Trophoblast cell (in vitro differentiated cells and primary cell): Measurements from ENCODE around the gene RPL31.

ENCODE experiments used
- DNase-seq, 2 donors: peaks; one replicate each; pipeline ENCODE4 v3.0.0-alpha.2; 2016
- H2AFZ ChIP-seq: 2 replicates; pipeline ENCODE4 v1.6.1; 2013; ENCODE audit warnings: low read length, moderate library complexity, mild to moderate bottlenecking; ENCODE audit not compliant: insufficient read depth, poor library complexity
- H2AK5ac ChIP-seq: 2 replicates; pipeline ENCODE4 v1.6.1; 2013; ENCODE audit warnings: mild to moderate bottlenecking, low read length
- H2BK120ac ChIP-seq: 2 replicates; pipeline ENCODE4 v1.6.1; 2013; ENCODE audit warnings: low read length, mild to moderate bottlenecking, moderate library complexity; ENCODE audit not compliant: insufficient read depth, poor library complexity
- H2BK12ac ChIP-seq: 2 replicates; pipeline ENCODE4 v1.6.1; 2013; ENCODE audit warnings: mild to moderate bottlenecking, low read length, moderate library complexity
- H2BK5ac ChIP-seq: 2 replicates; pipeline ENCODE4 v1.6.1; 2013; ENCODE audit warnings: low read length, low read depth, moderate library complexity, mild to moderate bottlenecking; ENCODE audit not compliant: poor library complexity
- H3K14ac ChIP-seq: 2 replicates; pipeline ENCODE4 v1.6.1; 2013; ENCODE audit warnings: mild to moderate bottlenecking, low read length
- H3K18ac ChIP-seq: 2 replicates; pipeline ENCODE4 v1.6.1; 2013; ENCODE audit warnings: mild to moderate bottlenecking, low read length
- H3K23ac ChIP-seq: 2 replicates; pipeline ENCODE4 v1.6.1; 2013; ENCODE audit warnings: low read length
- H3K27ac ChIP-seq: 2 replicates; pipeline ENCODE4 v1.5.1; 2013; ENCODE audit warnings: low read depth, mild to moderate bottlenecking, inconsistent platforms, low read length, moderate library complexity
- H3K27me3 ChIP-seq: 2 replicates; pipeline ENCODE4 v1.6.1; 2013; ENCODE audit warnings: inconsistent platforms, mild to moderate bottlenecking, low read length, moderate library complexity; ENCODE audit not compliant: insufficient read depth
- H3K36me3 ChIP-seq, 2 experiments: 1 replicate in 1 of 2; 2 replicates in 1 of 2; pipeline ENCODE4 v1.6.1; 2013; ENCODE audit warnings: low read length in 2 of 2, mild to moderate bottlenecking in 2 of 2, moderate library complexity in 1 of 2; ENCODE audit not compliant: insufficient read depth in 2 of 2, control insufficient read depth in 1 of 2
- H3K4ac ChIP-seq: 2 replicates; pipeline ENCODE4 v1.6.1; 2013; ENCODE audit warnings: low read depth, mild to moderate bottlenecking, low read length, moderate library complexity
- H3K4me1 ChIP-seq, 2 experiments: 1 replicate in 1 of 2; 2 replicates in 1 of 2; pipeline ENCODE4 v1.6.1; 2013; ENCODE audit warnings: low read length in 2 of 2, mild to moderate bottlenecking in 2 of 2, moderate library complexity in 1 of 2; ENCODE audit not compliant: insufficient read depth in 2 of 2, control insufficient read depth in 1 of 2
- H3K4me2 ChIP-seq: 2 replicates; pipeline ENCODE4 v1.6.1; 2013; ENCODE audit warnings: inconsistent platforms, mild to moderate bottlenecking, low read length, moderate library complexity
- H3K4me3 ChIP-seq: 2 replicates; pipeline ENCODE4 v1.5.1; 2013; ENCODE audit warnings: mild to moderate bottlenecking, low read depth, low read length, inconsistent platforms
- H3K79me1 ChIP-seq: one replicate; pipeline ENCODE4 v1.6.1; 2013; ENCODE audit warnings: low read length
- H3K79me2 ChIP-seq: 2 replicates; pipeline ENCODE4 v1.6.1; 2013; ENCODE audit warnings: low read length, mild to moderate bottlenecking; ENCODE audit not compliant: control insufficient read depth, insufficient read depth, poor library complexity
- H3K9ac ChIP-seq: 2 replicates; pipeline ENCODE4 v1.6.1; 2013; ENCODE audit warnings: mild to moderate bottlenecking, low read length
- H3K9me3 ChIP-seq: 2 replicates; pipeline ENCODE4 v1.6.1; 2013; ENCODE audit warnings: low read depth, mild to moderate bottlenecking, control low read depth, inconsistent platforms, low read length; ENCODE audit not compliant: insufficient read depth
- H4K12ac ChIP-seq: 2 replicates; pipeline ENCODE4 v1.6.1; 2013; ENCODE audit warnings: low read depth, mild to moderate bottlenecking, low read length, moderate library complexity
- H4K8ac ChIP-seq: 2 replicates; pipeline ENCODE4 v1.6.1; 2013; ENCODE audit warnings: low read depth, mild to moderate bottlenecking, low read length, moderate library complexity
- H4K91ac ChIP-seq: one replicate; pipeline ENCODE4 v1.6.1; 2013; ENCODE audit warnings: low read depth, mild to moderate bottlenecking, low read length, moderate library complexity
- WGBS: extraction: QIAGEN DNeasy Blood & Tissue Kit; methylation state at CpG from one replicate; pipeline ENCODE4 v1.1.7; 2013; ENCODE audit warnings: missing lambda C conversion rate; ENCODE audit not compliant: insufficient read length, insufficient coverage; ENCODE audit errors: extremely low coverage; 5-methylcytosine and 5-hydroxymethylcytosine counted together

The RPL31 gene

DNA sequence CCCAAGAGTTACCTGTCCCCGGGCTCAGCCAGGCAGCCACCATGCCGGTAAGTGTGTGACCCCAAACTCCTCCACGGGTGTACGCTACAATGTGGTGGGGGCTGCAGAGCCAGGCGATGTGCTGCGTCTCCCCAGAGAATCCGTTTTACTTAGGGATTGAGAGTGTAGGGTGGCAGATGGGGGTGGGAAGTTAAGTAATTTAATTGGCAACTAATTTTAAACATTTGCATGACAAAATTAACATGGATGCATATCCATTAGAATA, 26.6 kb upstream of the RPL31 start:
- Histone ChIP-seq H3K4me3 (no peak overlapping the region), H2BK5ac (no peak overlapping the region), H2BK12ac (peak overlapping the region; percentile 63), H2AK5ac (no peak overlapping the region), H3K36me3 (no peaks in the 10 kb centered on the region), H4K91ac (peak overlapping the region; percentile 81), H3K4me1 (peaks cover 23 to 24% of the 10 kb centered on the region in 2 experiments), H3K9me3 (no peaks in the 10 kb centered on the region), H2AFZ (no peak overlapping the region), H3K4ac (no peak overlapping the region), H3K79me1 (peaks cover 18% of the 10 kb centered on the region), H3K18ac (no peak overlapping the region), H3K79me2 (no peaks in the 10 kb centered on the region), H4K12ac (no peak overlapping the region), H3K9ac (no peak overlapping the region), H3K23ac (no peak overlapping the region), H3K4me2 (no peak overlapping the region), H4K8ac (no peak overlapping the region), H3K14ac (no peak overlapping the region), H3K27ac (no peak overlapping the region), H2BK120ac (no peak overlapping the region), H3K27me3 (no peaks in the 10 kb centered on the region)
- DNase-seq: no peak
- no CpG with 5 or more reads among the region's 7 CpGs for WGBS

DNA sequence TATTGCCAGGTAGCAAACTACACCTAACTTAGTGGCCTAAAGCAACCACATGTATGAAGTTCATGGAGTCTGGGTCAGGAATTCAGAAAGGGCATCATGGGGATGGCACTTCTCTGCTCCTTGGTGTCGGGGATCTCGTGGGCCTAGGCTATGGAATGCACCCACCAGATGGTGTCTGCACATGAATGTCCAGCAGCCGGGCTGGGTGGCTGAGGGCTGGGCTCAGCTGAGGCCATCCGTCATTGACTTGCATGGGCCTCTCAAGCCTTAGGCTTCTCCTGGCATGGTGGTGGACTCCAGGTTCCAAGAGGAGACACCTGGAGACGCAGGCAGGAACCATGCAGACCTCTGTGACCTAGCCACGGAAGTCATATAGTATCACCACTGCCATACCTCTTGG, 26.0 kb upstream of the RPL31 start:
- peak overlapping the region; percentile 11 for H3K4me2 ChIP-seq
- H3K9ac ChIP-seq: no peak overlapping the region
- H2BK120ac ChIP-seq: peak overlapping the region; percentile 72
- H3K27ac ChIP-seq: peak overlapping the region; percentile 76
- no peak overlapping the region for H4K12ac ChIP-seq
- no peak overlapping the region for H2AFZ ChIP-seq
- no peaks in the 10 kb centered on the region for H3K27me3 ChIP-seq
- no peak overlapping the region for H3K4me3 ChIP-seq
- H2AK5ac ChIP-seq: no peak overlapping the region
- H3K4ac ChIP-seq: peak overlapping the region; percentile 7
- WGBS: no CpG with 5 or more reads among the region's 6 CpGs
- H3K9me3 ChIP-seq: no peaks in the 10 kb centered on the region
- H3K18ac ChIP-seq: peak overlapping the region; percentile 57
- peak overlapping the region; percentile 10 for H4K8ac ChIP-seq
- H3K79me1 ChIP-seq: peaks cover 20% of the 10 kb centered on the region
- no peaks in the 10 kb centered on the region for H3K36me3 ChIP-seq
- H3K4me1 ChIP-seq: peaks cover 27% of the 10 kb centered on the region in 2 experiments
- H3K79me2 ChIP-seq: no peaks in the 10 kb centered on the region
- peak overlapping the region; percentile 61 for H2BK12ac ChIP-seq
- peak overlapping the region; percentile 79 for H4K91ac ChIP-seq
- no peak for DNase-seq
- peak overlapping the region; percentile 14 for H2BK5ac ChIP-seq
- H3K23ac ChIP-seq: no peak overlapping the region
- no peak overlapping the region for H3K14ac ChIP-seq

- no CpG with 5 or more reads among the region's 19 CpGs for WGBS
- no peak overlapping the region for H3K23ac ChIP-seq
- DNase-seq: no peak
- H4K12ac ChIP-seq: no peak overlapping the region
- no peak overlapping the region for H2AFZ ChIP-seq
- H2AK5ac ChIP-seq: no peak overlapping the region
- no peak overlapping the region for H3K4me3 ChIP-seq
- no peak overlapping the region for H3K4ac ChIP-seq
- peak overlapping the region; percentile 10 for H4K8ac ChIP-seq
- no peaks in the 10 kb centered on the region for H3K27me3 ChIP-seq
- no peaks in the 10 kb centered on the region for H3K9me3 ChIP-seq
- peak overlapping the region; percentile 92 for H2BK12ac ChIP-seq
- peak overlapping the region; percentile 65 for H2BK120ac ChIP-seq
- no peak overlapping the region for H3K9ac ChIP-seq
- peaks cover 25% of the 10 kb centered on the region for H3K79me1 ChIP-seq
- peak overlapping the region; percentile 57 for H3K18ac ChIP-seq
- peaks cover under 1% of the 10 kb centered on the region for H3K79me2 ChIP-seq
- peak overlapping the region; percentile 42 for H2BK5ac ChIP-seq
- H3K4me2 ChIP-seq: peak overlapping the region; percentile 52
- peaks cover 33 to 34% of the 10 kb centered on the region in 2 experiments for H3K4me1 ChIP-seq
- peak overlapping the region; percentile 88 for H4K91ac ChIP-seq
- H3K27ac ChIP-seq: peak overlapping the region; percentile 87
- no peaks in the 10 kb centered on the region for H3K36me3 ChIP-seq
- H3K14ac ChIP-seq: peak overlapping the region; percentile 67
Observed at GRCh38 chr2:100976645-100977391, 25.3 kb upstream of the RPL31 start.

DNA sequence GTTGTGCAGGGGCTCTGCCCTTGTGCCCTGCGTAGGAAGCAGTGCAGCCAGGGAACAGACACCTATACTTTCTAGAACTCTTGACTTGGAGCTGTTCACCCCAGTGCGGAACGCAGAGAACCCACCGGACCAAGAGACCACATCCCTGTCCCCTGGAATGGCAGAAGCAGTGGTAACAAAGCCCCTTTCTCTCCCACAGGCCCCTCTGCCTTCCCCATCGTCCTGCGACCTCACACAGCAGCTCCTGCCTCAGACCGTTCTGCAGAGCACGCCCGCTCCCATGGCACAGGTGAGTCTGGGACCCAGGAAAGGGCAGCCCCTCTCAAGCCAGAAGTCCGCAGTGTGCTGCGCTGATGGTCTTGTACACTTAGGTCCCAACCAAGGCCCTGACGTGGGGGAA, 24.6 kb upstream of the RPL31 start:
- Histone ChIP-seq H2AFZ (no peak overlapping the region), H3K9me3 (no peaks in the 10 kb centered on the region), H2BK5ac (peak overlapping the region; percentile 42), H3K4me2 (peak overlapping the region; percentile 52), H4K91ac (peak overlapping the region; percentile 88), H3K27ac (peak overlapping the region; percentile 87), H2BK12ac (peak overlapping the region; percentile 92), H4K12ac (no peak overlapping the region), H3K4me3 (no peak overlapping the region), H4K8ac (peak overlapping the region; percentile 41), H3K79me1 (peaks cover 31% of the 10 kb centered on the region), H3K9ac (no peak overlapping the region), H3K4ac (peak overlapping the region; percentile 37), H2AK5ac (peak overlapping the region; percentile 57), H3K4me1 (peaks cover 40 to 41% of the 10 kb centered on the region in 2 experiments), H3K79me2 (peaks cover 2% of the 10 kb centered on the region), H2BK120ac (peak overlapping the region; percentile 65), H3K14ac (peak overlapping the region; percentile 67), H3K27me3 (no peaks in the 10 kb centered on the region), H3K18ac (peak overlapping the region; percentile 64), H3K23ac (no peak overlapping the region), H3K36me3 (no peaks in the 10 kb centered on the region)
- no peak for DNase-seq
- no CpG with 5 or more reads among the region's 12 CpGs for WGBS
